ENCODE measurements around the gene CACNA1F. TPM values are rescaled to one million over a fixed set of nuclear protein-coding genes. Genes with fewer than 3 reads are reported as not detected.

Gene CACNA1F
- total RNA-seq, 2 experiments from 2014 or later: 1.1 to 1.2 TPM

- POLR2A ChIA-PET: interaction anchor here (0.6 to 6.0 kb wide), 15 partner anchors 9 to 1516 kb away, joined by 3 to 50 read pairs (median 4); partner anchors contain the start of genes ELK1, GRIPAP1, OTUD5 and PRAF2
- Mint-ChIP-seq H3K27ac (peak overlapping the region; percentile 86), H3K27me3 (no peaks in the 10 kb centered on the region), H3K4me3 (peak overlapping the region; percentile 80), H3K4me1 (ENCODE audit: low read depth) (peaks cover 32% of the 10 kb centered on the region), H3K36me3 (ENCODE audit: low read depth) (no peaks in the 10 kb centered on the region), H3K9me3 (no peaks in the 10 kb centered on the region)
- DNase-seq (peak; percentile 51 to 89 (median 66)), ATAC-seq (ENCODE audit: poor library complexity) (peak; percentile 72)
- peak; percentile 31 for TF ChIP-seq CTCF (IDR thresholded peaks at IDR 0.05)
- Histone ChIP-seq H3K36me3 (ENCODE audit: insufficient read depth, low read length) (no peaks in the 10 kb centered on the region), H3K27ac (ENCODE audit: low read depth in 1 of 2, low read length in 2 of 2) (peak overlapping the region; percentile 72 to 78), H3K9me3 (ENCODE audit: control insufficient read depth in 1 of 2, insufficient read depth in 1 of 2, low read length in 2 of 2) (no peaks in the 10 kb centered on the region), H3K4me1 (ENCODE audit: insufficient read depth, low read length) (peaks cover 52% of the 10 kb centered on the region), H3K4me3 (ENCODE audit: low read length) (peak overlapping the region; percentile 56), H3K27me3 (ENCODE audit: control insufficient read depth in 1 of 2, insufficient read depth in 2 of 2, low read length in 2 of 2) (no peaks in the 10 kb centered on the region)
- intact Hi-C loops (cut with DNase I, micrococcal nuclease): no loop called here
- CTCF ChIA-PET: interaction anchor here (0.8 to 3.2 kb wide), 4 partner anchors 10 to 59 kb away, joined by 3 to 15 read pairs (median 6); no protein-coding TSS in a partner anchor
These were observed 66.9 kb downstream of the CACNA1F start for GRCh38 chrX:49165901-49166881.

- Mint-ChIP-seq H3K9me3 (no peaks in the 10 kb centered on the region), H3K4me1 (ENCODE audit: low read depth) (peaks cover 32% of the 10 kb centered on the region), H3K36me3 (ENCODE audit: low read depth) (no peaks in the 10 kb centered on the region), H3K4me3 (peak overlapping the region; percentile 86), H3K27me3 (no peaks in the 10 kb centered on the region), H3K27ac (peak overlapping the region; percentile 87)
- no peaks in the 10 kb centered on the region for H3K9me3 ChIP-seq (ENCODE audit: control insufficient read depth in 1 of 2, insufficient read depth in 1 of 2, low read length in 2 of 2)
- no peaks in the 10 kb centered on the region for H3K36me3 ChIP-seq (ENCODE audit: insufficient read depth, low read length)
- no peak overlapping the region for H3K27ac ChIP-seq (ENCODE audit: low read depth in 1 of 2, low read length in 2 of 2)
- ChIA-PET POLR2A (interaction anchor here (1.7 to 6.0 kb wide), 3 partner anchors 10 to 104 kb away, joined by 9 to 50 read pairs (median 10); no protein-coding TSS in a partner anchor), CTCF (interaction anchor here (1.1 to 2.0 kb wide), 3 partner anchors 8 to 72 kb away, joined by 3 to 7 read pairs (median 6); no protein-coding TSS in a partner anchor)
- intact Hi-C loops (cut with DNase I, micrococcal nuclease): no loop called here
- H3K4me3 ChIP-seq (ENCODE audit: low read length): no peak overlapping the region
- H3K27me3 ChIP-seq (ENCODE audit: control insufficient read depth in 1 of 2, insufficient read depth in 2 of 2, low read length in 2 of 2): no peaks in the 10 kb centered on the region
- TF ChIP-seq CTCF (IDR thresholded peaks at IDR 0.05): no peak
- no peak for ATAC-seq (ENCODE audit: poor library complexity)
- H3K4me1 ChIP-seq (ENCODE audit: insufficient read depth, low read length): peaks cover 52% of the 10 kb centered on the region
- DNase-seq: no peak
These were observed 68.4 kb downstream of the CACNA1F start for GRCh38 chrX:49164589-49165360.

All from CD4-positive, alpha-beta T cell (primary cell).